GOT3 (cell line): ENCODE data around the gene ABCC6.
"Not testable (repeated sequence)": the region's sequence is repeated elsewhere in the genome, so short reads cannot be mapped to it uniquely, and the experiment has no call there.

Source experiments
- DNase-seq: peaks from one replicate; lab custom pipeline; 2025; ENCODE audit warnings: mixed read lengths; lab: John Stamatoyannopoulos, UW

Gene ABCC6

GRCh38 chr16:16222850-16223661, at the start of gene ABCC6:
Gene ABCC6 (minus strand): TSS chr16:16223494. CDS start chr16:16223434, 60 bp downstream.
- DNase-seq, result not testable (repeated sequence)

GRCh38 chr16:16272573-16273221, 49.4 kb upstream of the ABCC6 start:
- DNase-seq, result not testable (repeated sequence)

- DNase-seq, result not testable (repeated sequence)
Measured at GRCh38 chr16:16271658-16272057, 48.4 kb upstream of the ABCC6 start.

- not testable (repeated sequence) for DNase-seq
Measured at GRCh38 chr16:16268185-16268808, 45.0 kb upstream of the ABCC6 start.

DNA sequence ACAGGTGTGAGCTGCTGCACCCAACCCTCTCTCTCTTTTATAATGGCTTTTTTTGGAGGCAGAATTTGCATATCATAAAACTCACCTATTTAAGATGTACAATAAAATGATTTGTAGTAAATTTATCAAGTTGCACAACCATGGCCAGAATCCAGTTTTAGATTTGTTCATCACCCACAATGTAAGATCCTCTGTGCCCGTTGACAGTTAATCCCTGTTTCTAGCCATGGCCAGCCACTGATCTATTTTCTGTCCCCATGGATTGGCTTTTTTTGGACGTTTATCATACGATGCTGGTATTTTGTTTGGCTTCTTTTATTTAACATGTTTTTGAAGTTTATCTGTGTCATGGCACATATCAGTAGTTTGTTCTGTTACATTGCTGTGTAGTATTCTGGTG, 44.4 kb upstream of the ABCC6 start:
- DNase-seq, result not testable (repeated sequence)

- DNase-seq, result not testable (repeated sequence)
Measured at GRCh38 chr16:16265044-16265443, 41.8 kb upstream of the ABCC6 start.

GRCh38 chr16:16263947-16264346, 40.7 kb upstream of the ABCC6 start:
- not testable (repeated sequence) for DNase-seq

GRCh38 chr16:16262954-16263555, 39.8 kb upstream of the ABCC6 start:
- not testable (repeated sequence) for DNase-seq

GRCh38 chr16:16259971-16260370, 36.7 kb upstream of the ABCC6 start:
- not testable (repeated sequence) for DNase-seq

GRCh38 chr16:16258822-16259221, 35.5 kb upstream of the ABCC6 start:
- DNase-seq, result not testable (repeated sequence)

GRCh38 chr16:16257301-16257923, 34.1 kb upstream of the ABCC6 start:
- not testable (repeated sequence) for DNase-seq

DNA sequence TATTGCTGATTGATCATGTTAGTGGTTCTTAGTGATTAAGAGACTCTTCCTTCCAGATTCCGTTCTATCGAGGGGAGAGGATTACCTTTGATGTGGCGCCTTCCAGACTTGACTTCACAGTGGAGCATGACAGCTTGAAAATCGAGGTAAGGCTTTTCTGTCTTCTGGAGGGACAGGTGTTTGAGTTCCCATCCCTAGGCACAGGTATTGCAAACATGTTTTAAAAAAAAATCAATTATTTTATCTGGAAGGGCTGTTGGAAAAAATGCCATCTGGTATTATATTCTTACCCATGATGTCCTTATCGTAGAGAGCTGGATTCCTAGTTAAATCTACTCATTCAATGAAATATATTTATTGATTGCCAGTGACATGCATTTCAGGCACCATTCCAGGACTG, 29.1 kb upstream of the ABCC6 start:
- not testable (repeated sequence) for DNase-seq

DNA sequence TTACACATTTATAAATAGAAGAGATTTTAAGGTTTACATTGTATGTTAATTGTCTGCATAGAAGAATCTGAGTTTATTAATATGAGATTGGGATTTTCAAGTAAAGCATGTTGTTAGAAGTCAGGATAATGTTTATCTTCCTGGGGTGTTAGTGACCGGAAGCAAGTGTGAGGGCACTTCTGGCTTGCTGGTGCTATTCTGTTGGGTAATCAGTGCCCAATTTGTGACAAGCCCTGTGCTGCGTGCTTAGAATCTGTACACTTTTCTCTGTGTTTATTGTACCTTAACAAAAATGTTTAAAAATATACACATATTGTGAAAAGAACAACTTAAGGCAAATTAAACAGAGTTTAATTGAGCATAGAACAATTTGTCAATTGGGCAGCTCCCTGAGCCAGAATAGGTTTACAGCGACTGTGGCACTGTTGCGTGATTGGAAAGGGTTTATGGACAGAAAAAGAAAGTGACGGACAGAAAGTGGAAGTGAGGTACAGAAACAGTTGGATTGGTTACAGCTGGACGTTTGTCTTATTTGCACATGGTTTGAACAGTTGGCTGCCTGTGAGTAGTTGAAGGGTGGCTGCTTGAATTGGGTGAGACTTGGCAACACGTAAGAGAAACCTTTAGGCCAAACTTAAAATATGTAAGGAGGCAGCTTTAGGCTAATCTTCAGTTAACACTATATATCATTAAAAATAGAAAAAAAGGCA, 26.5 kb upstream of the ABCC6 start:
- not testable (repeated sequence) for DNase-seq

DNA sequence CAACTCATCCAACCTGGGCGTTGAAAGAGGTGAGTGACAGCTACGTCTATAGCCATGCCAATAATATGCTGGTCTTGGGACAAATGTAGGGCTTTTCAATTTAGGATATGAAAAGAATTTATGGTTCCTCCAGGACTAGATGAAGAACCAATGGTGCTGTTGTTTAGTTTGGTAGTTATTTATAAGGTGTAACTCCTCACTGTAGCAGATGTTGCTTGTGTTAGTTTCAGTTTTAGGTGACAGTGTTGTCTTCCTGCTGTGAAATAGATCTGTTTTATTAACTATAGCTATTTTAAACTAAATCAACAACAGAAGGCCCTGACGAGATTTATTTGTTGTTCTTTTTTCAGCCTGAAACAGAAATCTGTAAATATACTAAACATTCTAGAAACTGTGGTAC, 24.1 kb upstream of the ABCC6 start:
- DNase-seq, result not testable (repeated sequence)

DNA sequence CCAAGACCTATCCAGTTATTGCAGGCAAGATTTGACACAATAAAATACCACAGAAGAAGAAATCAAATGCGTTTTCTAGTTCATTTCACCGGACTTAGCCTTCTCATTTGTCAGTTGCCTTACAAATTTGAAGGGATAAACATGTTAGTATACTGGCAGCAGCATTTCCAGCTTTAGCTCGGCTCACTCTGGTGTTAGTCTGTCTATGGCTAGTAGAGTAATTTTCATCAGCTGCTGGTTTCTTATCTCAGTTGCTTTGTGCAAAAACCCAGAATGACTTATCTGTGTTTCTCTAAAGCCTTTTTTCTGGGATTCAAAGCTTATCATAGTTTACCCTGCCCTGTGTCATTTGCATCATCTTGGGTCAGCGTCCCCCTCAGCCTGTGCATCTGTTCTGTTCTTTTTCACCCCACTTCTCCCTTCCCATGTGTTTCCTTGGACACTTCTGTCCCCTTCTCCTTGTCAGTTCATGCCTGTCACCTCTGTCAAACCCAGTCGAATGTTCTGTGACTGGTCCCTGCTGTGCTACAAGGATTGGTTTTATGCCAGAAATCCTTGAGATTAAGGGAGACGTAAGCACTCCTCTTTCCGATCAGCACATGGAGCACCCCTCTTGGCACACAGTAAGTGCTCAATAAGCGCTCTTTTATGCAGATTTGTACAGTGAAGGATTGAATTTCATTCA, 23.4 kb upstream of the ABCC6 start:
- DNase-seq, result not testable (repeated sequence)

DNA sequence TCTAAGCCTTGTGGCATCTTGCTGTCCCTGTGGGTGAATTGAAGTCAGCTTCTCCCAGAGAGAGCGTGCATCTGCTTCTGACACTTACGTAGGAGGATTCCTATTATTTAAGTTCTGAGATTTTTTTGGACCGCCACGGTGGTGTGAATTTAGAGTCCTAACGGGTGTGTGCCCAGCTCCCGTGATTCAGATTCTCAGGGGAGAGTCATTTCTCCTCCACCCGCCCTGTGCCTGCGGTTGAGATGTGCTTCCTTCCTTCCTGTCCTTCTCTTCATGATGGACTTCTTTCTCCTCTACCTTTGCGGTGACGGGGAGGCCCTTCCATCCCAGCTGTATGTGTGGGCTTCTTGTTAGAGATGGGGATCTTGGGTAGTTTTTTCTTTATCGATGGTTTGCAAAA, 20.6 kb upstream of the ABCC6 start:
- DNase-seq, result not testable (repeated sequence)

DNA sequence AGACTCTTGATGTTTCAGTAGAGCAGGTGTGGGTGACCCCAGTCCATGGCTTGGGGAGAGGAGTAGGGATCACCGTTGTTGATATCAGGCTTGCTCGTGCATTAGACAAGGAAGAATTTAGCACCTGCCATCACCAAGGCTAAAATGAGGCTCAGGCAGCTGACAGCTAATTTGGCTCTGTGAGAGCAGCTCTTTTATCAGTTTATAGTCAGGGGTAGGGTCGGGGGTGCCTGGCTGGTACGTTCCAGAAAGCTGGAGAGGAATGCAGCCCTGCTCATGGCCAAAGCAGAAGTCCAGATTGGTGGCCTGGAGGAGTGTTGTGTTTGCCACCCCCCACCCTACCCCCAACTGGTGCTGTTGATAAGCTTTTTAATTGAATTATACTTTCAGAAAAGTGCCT, 17.4 kb upstream of the ABCC6 start:
- DNase-seq, result not testable (repeated sequence)

DNA sequence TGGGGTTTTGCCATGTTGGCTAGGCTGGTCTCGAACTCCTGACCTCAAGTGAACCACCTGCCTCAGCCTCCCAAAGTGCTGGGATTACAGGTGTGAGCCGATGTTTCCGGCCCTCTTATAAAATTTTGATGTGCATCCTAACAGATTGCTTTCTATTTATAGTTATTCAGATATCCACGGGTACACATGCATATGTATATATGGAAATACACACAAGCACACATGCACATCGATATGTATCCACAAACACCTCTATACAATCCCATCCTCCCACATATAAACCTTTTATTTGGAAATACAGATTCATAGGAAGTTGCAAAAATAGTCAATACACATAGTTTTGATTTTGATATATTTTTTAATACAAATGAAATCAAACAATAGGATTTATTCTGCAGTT, 14.4 kb upstream of the ABCC6 start:
- DNase-seq, result not testable (repeated sequence)

DNA sequence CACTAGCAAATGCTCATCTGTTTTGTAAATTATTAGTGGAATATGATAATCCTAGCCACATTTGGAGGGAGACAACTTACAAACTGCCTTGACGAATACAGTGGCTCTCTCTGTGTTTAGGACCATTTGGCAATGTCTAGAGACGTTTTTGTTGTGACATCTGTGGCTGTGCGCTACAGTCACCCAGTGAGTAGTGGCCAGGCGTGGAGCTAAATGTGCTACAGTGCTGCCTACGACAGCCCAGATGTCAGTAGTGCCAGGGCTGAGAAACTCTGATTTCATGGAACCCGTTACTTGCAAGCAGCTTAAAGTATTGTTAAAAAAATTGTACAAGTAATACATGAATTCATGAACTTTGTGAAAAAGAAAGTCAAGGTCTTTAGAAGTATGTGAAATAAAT, 13.8 kb upstream of the ABCC6 start:
- DNase-seq, result not testable (repeated sequence)

DNA sequence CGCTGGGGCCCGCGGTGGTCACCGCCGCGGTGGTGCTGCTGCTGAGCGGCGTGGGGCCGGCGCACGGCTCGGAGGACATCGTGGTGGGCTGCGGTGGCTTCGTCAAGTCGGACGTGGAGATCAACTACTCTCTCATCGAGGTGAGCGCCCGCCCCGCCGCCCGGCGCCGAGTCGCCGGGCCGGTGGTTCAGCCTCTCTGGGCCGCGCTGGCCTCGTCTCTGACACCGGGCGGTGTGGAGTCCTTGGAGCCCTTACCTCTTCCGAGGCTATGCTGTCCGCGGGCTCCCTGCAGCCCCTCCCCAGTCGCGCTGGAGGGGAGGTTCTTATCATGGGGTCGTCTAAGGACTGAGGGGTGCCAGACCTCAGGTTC, 9.4 kb upstream of the ABCC6 start:
- not testable (repeated sequence) for DNase-seq
